HT1080 (cell line): ENCODE data around the gene STX12. TPM values are rescaled to one million over a fixed set of nuclear protein-coding genes. Genes with fewer than 3 reads are reported as not detected.

Source experiments
- DNase-seq: peaks from one replicate; pipeline ENCODE4 v3.0.0-alpha.2; 2015; ENCODE audit warnings: low read depth
- polyA plus RNA-seq, 2 experiments: library from polyadenylated mRNA; depleted of rRNA; stranded (reverse); fragments of >200 nt; gene quantifications; 2 replicates each; pipeline ENCODE4 v1.2.3, GENCODE V29; 2015
- total RNA-seq: library from RNA; depleted of rRNA; stranded (reverse); fragments of >200 nt; shearing (Covaris generic); gene quantifications from 2 replicates; pipeline ENCODE4 v1.2.3, GENCODE V29; 2014; rRNA removed

The STX12 gene
- total RNA-seq: 24.6 and 26.4 TPM in 2 replicates
- 25.9 and 34.2 TPM in 2 replicates for polyA plus RNA-seq (2015; cell fraction: cytosol; rRNA removed)
- polyA plus RNA-seq (2015; cell fraction: nucleus; rRNA removed): 36.9 and 41.1 TPM in 2 replicates

DNA sequence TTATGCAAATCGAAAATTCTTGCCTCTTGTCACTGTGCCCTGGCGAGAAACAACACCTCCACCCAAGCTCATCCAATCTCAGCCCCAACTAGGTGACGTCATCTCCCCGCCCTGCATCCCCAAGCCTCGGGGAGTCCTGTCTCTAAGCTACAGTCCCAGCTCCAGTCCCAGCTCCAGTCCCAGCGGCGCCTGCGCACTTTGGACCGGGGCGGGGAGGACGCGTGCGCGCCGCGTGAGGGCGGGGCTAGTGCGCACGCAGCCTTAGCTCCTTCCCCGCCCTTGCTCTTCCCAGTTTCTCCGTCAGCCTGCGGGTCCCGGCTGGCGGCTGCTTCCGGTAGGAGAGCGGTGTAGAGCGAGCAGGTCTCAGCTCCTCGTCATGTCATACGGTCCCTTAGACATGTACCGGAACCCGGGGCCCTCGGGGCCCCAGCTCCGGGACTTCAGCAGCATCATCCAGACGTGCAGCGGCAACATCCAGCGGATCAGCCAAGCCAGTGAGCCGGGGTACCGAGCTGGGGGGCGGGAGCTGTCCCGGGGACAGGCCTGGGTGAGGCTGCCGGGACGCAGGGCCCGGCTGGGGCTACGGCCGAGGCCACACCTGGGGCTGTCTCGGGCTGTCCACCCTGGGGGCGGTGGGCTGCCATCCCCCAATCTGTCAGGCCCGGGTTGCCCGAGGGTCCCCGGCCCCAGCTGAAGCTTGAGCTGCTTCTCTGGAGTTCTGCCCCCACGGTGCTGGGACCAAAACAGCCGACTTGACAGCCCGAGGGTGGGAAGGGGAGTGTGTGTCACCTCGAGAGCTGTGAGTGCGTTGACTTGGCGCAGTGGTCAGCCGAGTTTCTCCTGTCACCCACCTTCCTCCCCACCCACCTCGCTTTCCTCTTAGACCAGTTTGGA is at the start of gene STX12:
Gene STX12 (plus strand): TSS at position 288 of the 894 bp plus-strand sequence. CDS start 89 bp downstream, at position 377.
- peak; percentile 99 for DNase-seq

DNA sequence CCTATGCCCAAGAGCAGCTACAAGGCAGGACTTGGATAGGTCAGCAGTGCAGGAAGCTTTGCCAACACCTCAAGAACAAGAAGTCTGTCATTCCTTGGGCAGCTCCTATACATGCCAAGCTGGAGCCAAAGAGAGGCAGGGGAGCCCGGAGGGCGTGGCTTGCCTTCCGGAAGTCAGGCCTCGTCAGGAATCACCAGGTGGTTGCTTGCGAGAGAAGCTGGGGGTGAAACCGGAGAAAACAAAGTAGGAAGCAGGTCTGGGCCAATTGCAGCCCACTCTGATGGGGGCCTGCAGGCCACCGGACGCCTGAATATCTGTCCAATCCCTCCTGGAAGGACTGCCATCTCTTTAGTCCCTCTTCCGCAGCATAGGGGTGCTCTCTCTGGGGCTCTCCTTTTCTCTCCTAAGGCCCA is 48.1 kb upstream of the STX12 start:
- DNase-seq: no peak

DNA sequence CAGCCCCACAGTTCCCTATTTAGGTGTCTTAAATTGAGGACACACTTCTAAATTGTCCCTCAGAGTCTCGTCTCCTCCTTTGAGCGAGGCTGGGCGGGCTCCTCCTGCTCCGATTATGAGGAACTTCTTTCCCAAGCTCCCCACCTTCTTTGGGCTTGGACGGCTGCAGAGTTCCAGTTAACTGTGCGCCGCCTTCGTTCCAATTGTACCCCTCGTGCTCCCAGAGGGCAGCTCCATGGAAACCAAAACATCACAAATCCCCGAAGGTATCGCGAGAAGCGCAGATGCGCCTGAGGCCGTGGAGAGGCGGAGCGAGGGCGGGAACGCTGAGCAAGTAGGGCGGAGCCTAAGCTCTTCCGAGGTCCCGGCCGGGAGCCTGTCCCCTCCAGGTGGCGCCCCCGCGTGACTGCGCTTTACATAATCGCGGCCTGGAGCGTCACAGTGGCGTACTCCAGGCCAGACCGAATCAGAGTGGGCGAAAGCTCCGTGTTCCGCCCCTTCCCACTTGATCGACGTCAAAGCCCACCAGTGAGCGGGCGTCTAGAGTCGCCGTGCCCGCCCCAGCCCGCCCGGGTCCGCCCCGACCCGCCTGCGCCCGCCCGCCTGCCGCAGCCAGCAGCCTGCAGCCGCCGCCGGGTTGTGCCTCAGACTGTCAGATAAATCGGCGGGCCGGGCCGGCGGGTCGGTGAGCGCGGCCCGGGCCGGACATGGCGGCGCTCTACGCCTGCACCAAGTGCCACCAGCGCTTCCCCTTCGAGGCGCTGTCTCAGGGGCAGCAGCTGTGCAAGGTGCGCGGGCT is 47.4 kb upstream of the STX12 start, which contains the start of gene FAM76A:
Gene FAM76A (plus strand): TSS at position 588 of the 799 bp plus-strand sequence. CDS start 120 bp downstream, at position 708.
- peak; percentile 99 for DNase-seq

DNA sequence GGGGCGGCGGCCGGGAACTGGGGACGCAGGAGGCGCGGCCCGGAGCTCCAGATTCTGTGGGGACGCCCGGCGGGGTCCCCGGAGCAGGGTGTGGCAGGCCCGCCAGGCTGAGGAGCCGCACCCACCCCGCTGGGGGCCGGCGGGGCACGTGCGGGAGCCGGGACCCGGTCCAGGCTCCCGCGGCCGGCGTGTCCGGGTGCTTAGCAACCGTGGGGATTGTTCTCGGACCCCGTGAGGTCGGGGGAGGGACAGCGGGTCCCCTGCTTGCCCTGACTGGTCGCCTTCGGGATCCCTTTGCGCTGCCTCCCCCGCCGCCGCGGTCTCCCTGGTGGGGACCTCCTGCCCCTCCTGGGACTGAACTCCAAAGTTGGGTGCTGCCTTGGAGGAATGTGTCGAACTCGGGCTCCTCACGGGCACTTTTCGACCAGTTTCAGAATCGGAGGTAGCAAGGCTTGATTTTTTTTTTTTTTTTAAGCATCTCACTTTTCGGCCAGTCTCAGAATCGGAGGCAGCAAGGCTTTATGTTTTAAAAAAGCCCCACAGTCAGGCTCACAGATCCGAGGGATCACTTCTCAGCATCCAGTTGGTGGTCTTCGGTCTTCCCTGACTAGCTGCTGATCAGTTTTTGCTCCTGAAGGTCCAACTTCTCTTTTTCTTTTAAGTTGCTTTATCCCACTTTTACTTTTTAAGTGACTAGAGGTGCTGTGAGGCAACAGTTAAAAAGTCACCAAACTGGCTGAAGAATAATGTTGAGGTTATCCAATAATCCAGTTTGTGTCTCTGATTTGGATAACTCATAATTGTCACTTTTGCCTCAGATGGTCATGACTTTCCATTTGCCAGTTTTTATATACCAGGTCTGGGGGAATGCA is 46.6 kb upstream of the STX12 start:
- DNase-seq: peak; percentile 49

DNA sequence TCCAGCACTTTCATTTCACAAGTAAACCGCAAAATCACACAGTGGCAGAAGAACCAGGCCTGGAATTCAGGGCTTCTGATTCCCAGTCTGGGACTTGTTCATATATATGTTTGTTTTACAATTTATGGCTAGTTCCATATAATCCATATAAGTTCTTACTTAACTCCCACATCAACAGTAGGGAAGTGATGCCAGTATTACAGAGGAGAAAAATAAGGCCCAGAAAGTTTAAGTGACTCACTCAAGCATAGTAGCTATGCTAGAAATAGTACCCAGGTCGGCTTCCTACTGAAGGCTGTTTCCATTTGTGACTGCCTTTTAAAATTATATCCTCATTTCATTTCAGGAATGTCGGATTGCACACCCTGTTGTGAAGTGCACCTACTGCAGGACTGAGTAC is 45.9 kb upstream of the STX12 start:
- peak; percentile 41 for DNase-seq

GRCh38 chr1:27736252-27736651 is 36.8 kb upstream of the STX12 start:
- no peak for DNase-seq

DNA sequence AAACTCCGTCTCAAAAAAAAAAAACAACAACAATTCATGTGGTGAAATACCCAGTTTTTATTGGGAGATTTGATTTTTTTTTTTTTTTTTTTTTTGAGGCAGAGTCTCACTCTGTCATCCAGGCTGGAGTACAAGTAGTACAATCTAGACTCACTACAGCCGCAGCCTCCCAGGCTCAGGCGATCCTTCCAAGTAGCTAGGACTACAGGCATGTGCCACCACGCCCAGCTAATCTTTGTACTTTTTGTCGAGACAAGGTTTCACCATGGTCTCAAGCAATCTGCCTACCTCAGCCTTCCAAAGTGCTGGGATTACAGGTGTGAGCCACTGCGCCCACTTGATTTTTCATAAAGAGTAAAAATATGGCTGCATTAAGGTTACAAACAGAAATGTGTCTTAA is 31.9 kb upstream of the STX12 start:
- DNase-seq: no peak

GRCh38 chr1:27744556-27744955 is 28.5 kb upstream of the STX12 start:
- no peak for DNase-seq

GRCh38 chr1:27745466-27745865 is 27.6 kb upstream of the STX12 start:
- no peak for DNase-seq

- no peak for DNase-seq
These were observed 20.7 kb upstream of the STX12 start for GRCh38 chr1:27752360-27752759.

DNA sequence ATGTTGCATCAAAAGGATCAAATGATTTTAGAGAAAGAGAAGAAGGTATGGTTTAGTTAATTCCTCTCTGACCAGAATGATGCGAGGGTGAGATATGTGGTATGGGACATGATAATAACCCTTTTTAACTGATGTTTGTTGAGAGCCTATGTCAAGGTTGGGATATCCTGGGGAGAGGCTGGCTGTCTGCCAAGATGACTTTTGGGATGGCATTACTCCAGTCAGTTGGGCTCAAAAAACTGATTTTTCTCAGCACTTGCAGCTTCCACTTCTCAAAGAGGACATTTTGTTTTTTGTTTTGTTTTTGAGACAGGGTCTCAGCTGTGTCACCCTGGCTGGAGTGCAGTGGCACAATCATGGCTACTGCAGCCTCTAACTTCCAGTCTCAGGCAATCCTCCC is 17.7 kb upstream of the STX12 start:
- DNase-seq: no peak

DNA sequence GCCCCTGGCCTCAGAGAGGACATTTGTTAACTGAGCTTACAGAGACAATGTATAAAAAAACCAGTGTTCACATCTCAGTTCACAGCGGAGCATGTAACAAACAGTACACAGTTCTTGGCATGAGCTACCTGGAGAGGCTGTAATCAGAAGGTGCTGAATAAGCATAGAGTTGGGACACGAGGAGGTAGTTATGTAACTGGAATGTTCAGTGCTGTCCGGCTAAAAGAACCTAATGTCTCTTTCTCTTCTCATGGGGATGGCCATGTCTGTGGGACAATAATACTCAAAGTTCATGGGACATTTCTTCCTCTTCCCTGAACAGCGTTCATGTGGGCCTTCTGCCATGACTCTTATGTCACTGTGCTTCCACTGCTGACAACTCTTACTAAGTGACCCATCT is 17.2 kb upstream of the STX12 start:
- DNase-seq: no peak

DNA sequence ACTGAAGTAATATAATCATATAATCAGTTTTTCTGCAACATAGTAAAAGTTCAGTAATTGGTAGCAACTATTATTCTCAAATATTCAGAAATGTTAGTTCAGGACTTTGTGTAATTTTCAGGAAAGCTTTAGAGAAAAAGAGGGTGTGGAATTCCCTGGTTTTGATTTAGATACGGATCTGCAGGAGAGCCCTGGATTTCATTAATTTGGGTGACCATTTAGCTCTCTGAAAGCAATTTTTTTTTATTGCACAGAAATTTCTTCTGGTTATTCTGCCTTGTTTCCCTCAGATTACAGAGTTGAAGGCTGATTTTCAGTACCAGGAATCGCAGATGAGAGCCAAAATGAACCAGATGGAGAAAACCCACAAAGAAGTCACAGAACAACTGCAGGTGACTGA is 13.8 kb upstream of the STX12 start:
- no peak for DNase-seq

DNA sequence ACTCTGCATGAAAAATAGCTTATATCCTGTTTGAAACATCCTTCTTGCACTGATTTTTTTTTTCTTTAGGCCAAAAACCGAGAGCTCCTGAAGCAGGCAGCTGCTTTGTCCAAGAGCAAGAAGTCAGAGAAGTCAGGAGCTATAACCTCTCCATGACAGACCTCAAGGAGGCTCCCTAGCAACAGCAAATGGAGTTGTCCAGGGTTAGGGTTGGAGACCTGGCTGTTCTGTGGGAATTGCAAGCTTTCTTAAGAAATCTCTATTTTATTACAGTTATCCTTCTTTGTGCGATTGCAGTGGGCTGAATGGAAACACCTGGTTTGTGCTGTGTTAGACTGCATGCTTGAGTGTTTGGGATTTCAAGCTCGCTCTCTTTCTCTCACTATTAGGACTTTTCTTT is 12.6 kb upstream of the STX12 start:
- no peak for DNase-seq

DNA sequence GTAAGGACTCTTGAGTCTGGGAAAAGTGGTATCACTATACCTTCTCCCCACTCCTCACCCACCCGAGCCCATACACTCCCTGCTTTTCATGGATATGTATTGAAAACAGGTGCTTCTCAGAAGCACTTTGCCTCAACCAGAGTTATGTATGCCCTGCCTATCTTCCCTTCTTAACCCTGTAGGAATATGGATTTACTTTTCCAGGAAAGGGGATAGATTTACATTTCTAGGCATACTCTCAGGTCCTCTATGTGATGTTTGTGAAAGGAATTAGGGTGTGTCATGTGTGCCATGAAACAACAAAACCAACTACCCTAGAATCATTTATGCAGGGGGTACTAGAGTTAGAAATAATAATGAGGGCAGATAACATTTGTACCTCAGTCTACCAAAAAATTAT is 11.0 kb upstream of the STX12 start:
- no peak for DNase-seq

- no peak for DNase-seq
These were observed 9.7 kb upstream of the STX12 start for GRCh38 chr1:27763358-27763757.

DNA sequence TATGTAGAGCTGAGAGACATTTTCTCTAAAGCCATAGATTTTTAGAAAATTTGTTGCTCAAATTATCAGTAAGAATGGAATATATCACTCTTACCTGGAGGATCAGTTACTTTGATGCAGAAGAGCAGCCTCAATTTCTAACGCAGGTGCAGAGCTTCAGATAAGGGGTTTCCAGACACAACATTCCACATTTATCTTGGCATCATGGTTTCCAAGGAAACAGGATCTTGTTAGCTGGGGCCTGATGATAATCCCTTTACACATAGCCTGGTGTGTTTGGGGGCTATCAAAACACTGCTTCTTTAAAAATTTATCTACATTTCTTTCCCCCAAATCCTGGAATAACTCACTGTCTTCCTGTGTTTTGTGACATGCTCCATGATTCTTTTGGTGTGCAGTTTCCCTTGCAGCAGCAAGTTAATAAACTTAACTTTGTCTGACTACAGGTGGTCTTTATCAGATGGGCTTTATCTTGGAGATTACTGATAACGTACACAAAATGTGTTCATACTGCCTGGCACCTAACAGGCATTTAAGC is 2.7 kb upstream of the STX12 start:
- no peak for DNase-seq

- no peak for DNase-seq
These were observed 735 bp upstream of the STX12 start for GRCh38 chr1:27772036-27772931.

DNA sequence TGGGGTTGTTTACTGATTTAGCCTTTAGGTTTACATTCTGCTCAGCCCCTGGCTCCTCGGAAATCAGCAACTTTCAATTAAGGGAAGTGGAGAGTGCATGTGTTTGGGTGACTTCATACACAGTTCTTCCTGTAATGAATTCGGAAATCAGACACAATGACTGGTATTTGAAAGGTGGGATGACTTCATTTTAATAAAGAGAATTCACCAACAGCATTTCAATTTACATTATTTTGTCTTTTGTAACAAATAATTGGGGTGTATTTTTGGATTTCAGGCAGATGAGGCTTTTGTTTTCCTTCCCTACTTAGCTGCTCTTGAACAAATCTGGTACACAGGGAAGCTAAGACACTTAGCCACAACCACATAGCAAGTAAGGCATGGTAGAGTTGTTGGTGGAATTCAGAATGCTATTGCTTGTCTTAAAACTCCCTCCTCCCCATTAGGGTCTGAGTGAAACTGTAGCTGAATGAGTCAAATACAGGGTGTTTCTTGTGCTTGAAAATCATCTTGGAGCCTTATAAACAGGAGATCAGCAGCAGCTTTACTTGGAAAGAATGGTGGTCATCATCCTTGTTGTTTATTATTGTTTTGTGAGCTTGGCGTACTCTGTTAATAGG is 917 bp downstream of the STX12 start:
- peak; percentile 23 for DNase-seq
